Stimulated activated naive CD8-positive, alpha-beta T cell treated with anti-CD3 and anti-CD28 coated beads, Interleukin-15, Interleukin-2, amounts not matched to agents 100 ng/mL and 50 ng/mL, for 24 hours (primary cell): ENCODE measurements around the gene KREMEN2.
"Not testable (repeated sequence)": the region's sequence is repeated elsewhere in the genome, so short reads cannot be mapped to it uniquely, and the experiment has no call there.

Experiments used
- H3K27ac Mint-ChIP-seq: one replicate; pipeline ENCODE4 v1.8.0; 2021; ENCODE audit warnings: mild to moderate bottlenecking, mixed read lengths
- H3K27me3 Mint-ChIP-seq: one replicate; pipeline ENCODE4 v1.8.0; 2021; ENCODE audit warnings: mixed read lengths
- H3K36me3 Mint-ChIP-seq: one replicate; pipeline ENCODE4 v1.8.0; 2021; ENCODE audit warnings: low read depth, mixed read lengths
- H3K4me1 Mint-ChIP-seq: one replicate; pipeline ENCODE4 v1.8.0; 2021; ENCODE audit warnings: low read depth, mixed read lengths
- H3K4me3 Mint-ChIP-seq: one replicate; pipeline ENCODE4 v1.8.0; 2021; ENCODE audit warnings: mild to moderate bottlenecking, mixed read lengths
- H3K9me3 Mint-ChIP-seq: one replicate; pipeline ENCODE4 v1.8.0; 2021; ENCODE audit warnings: mixed read lengths

Gene KREMEN2

GRCh38 chr16:2933136-2933535 is 30.9 kb upstream of the KREMEN2 start:
- Mint-ChIP-seq H3K4me3 (no peak overlapping the region), H3K4me1 (no peaks in the 10 kb centered on the region), H3K36me3 (peaks cover 6% of the 10 kb centered on the region), H3K27ac (no peak overlapping the region), H3K27me3 (no peaks in the 10 kb centered on the region), H3K9me3 (no peaks in the 10 kb centered on the region)

GRCh38 chr16:2933701-2934100 is 30.4 kb upstream of the KREMEN2 start:
- Mint-ChIP-seq H3K36me3 (peaks cover 6% of the 10 kb centered on the region), H3K27me3 (no peaks in the 10 kb centered on the region), H3K9me3 (no peaks in the 10 kb centered on the region), H3K4me3 (no peak overlapping the region), H3K4me1 (no peaks in the 10 kb centered on the region), H3K27ac (no peak overlapping the region)

DNA sequence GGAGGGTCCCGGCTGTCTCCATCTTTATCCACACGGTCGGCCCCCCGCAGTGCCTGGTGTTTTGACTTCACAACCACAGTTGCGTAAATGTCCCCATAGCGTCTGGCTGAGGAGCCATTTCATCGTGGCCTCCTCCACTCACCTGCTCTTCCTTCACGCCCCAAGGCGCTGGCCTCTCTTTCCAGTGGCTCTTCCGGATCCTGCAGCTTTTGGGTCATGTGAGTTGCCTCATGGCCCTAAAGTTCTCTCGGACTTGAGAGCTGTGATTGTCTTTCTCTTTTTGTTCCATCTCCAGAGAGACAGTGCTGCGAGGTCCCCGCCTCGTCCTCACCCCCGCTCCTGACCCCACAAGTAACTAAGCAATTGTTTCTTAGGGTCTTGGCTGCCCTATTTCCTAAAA is 29.6 kb upstream of the KREMEN2 start:
- Mint-ChIP-seq H3K4me1 (no peaks in the 10 kb centered on the region), H3K27me3 (no peaks in the 10 kb centered on the region), H3K9me3 (no peaks in the 10 kb centered on the region), H3K4me3 (no peak overlapping the region), H3K27ac (no peak overlapping the region), H3K36me3 (peaks cover 6% of the 10 kb centered on the region)

- H3K9me3 Mint-ChIP-seq = no peaks in the 10 kb centered on the region
- H3K4me3 Mint-ChIP-seq = no peak overlapping the region
- H3K27me3 Mint-ChIP-seq = no peaks in the 10 kb centered on the region
- H3K4me1 Mint-ChIP-seq = no peaks in the 10 kb centered on the region
- no peak overlapping the region for H3K27ac Mint-ChIP-seq
- peaks cover 13% of the 10 kb centered on the region for H3K36me3 Mint-ChIP-seq
Observed at GRCh38 chr16:2936436-2937011, 27.6 kb upstream of the KREMEN2 start.

DNA sequence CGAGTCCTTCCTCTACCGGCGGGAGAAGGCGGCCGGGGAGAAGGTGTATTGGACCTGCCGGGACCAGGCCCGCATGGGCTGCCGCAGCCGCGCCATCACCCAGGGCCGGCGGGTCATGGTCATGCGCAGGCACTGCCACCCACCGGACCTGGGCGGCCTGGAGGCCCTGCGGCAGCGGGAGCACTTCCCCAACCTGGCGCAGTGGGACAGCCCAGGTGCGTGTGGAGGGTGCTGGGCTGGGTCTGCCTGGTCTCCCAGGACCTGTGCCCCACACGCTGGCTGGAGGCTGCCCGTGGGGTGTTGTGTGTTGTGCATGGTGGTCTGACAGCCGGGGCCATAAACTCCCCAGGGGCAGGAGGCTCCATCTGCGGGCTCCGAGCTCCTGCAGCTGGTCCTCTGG is 26.9 kb upstream of the KREMEN2 start:
- Mint-ChIP-seq H3K4me1 (no peaks in the 10 kb centered on the region), H3K27me3 (no peaks in the 10 kb centered on the region), H3K36me3 (peaks cover 13% of the 10 kb centered on the region)

DNA sequence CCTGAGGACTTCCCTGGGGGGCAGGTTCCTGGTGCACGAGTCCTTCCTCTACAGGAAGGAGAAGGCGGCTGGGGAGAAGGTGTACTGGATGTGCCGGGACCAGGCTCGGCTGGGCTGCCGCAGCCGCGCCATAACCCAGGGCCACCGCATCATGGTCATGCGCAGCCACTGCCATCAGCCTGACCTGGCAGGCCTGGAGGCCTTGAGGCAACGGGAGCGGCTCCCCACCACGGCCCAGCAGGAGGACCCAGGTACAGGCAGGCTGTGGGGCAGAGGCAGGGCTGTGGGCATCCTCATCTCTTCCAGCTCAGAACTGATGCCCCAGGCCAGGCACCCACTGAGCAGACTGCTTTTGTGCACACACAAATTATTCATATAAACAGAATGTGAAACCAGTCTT is 25.9 kb upstream of the KREMEN2 start:
- Mint-ChIP-seq H3K4me1 (no peaks in the 10 kb centered on the region), H3K27ac (no peak overlapping the region), H3K4me3 (no peak overlapping the region), H3K27me3 (no peaks in the 10 kb centered on the region), H3K36me3 (peaks cover 16% of the 10 kb centered on the region), H3K9me3 (no peaks in the 10 kb centered on the region)

More for the DNA sequence above, 26.9 kb upstream of the KREMEN2 start:
- Mint-ChIP-seq H3K4me3 (no peak overlapping the region), H3K27ac (no peak overlapping the region), H3K9me3 (no peaks in the 10 kb centered on the region)

GRCh38 chr16:2939968-2940367 is 24.1 kb upstream of the KREMEN2 start:
- H3K4me1 Mint-ChIP-seq = no peaks in the 10 kb centered on the region
- H3K9me3 Mint-ChIP-seq = no peaks in the 10 kb centered on the region
- H3K27me3 Mint-ChIP-seq = no peaks in the 10 kb centered on the region
- H3K36me3 Mint-ChIP-seq = peaks cover 20% of the 10 kb centered on the region
- no peak overlapping the region for H3K27ac Mint-ChIP-seq
- no peak overlapping the region for H3K4me3 Mint-ChIP-seq

DNA sequence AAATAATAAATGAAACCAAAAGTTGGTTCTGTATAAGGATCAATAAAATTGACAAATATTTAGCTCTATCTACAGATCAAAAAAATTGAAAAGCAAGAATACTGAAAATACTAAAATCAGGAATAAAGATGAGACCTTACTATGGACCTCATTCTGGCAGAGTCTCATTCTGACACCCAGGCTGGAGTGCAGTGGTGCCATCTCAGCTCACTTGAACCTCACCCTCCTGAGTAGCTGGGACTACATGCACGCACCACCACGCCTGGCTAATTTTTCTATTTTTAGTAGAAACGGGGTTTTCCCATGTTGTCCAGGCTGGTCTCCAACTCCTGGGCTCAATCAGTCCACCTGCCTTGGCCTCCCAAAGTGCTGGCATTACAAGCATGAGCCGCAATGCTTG is 22.0 kb upstream of the KREMEN2 start:
- no peaks in the 10 kb centered on the region for H3K27me3 Mint-ChIP-seq
- peaks cover 15% of the 10 kb centered on the region for H3K36me3 Mint-ChIP-seq
- H3K4me3 Mint-ChIP-seq = no peak overlapping the region
- no peaks in the 10 kb centered on the region for H3K4me1 Mint-ChIP-seq
- no peak overlapping the region for H3K27ac Mint-ChIP-seq
- no peaks in the 10 kb centered on the region for H3K9me3 Mint-ChIP-seq

DNA sequence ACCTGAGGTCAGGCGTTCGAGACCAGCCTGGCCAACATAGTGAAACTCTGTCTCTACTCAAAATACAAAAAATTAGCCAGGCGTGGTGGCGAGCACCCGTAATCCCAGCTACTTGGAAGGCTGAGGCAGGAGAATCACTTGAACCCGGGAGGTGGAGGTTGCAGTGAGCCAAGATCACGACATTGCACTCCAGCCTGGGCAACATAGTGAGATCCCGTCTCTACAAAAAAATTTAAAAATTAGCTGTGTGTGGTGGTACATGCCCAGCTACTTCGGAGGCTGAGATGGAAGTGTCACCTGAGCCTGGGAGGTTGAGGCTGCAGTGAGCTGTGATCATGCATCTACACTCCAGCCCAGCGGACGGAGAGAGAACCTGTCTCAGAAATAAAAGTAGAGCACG is 20.4 kb upstream of the KREMEN2 start:
- H3K4me3 Mint-ChIP-seq, H3K9me3 Mint-ChIP-seq, H3K4me1 Mint-ChIP-seq, H3K27me3 Mint-ChIP-seq, H3K27ac Mint-ChIP-seq: not testable (repeated sequence)
- H3K36me3 Mint-ChIP-seq = peaks cover 15% of the 10 kb centered on the region

- no peaks in the 10 kb centered on the region for H3K27me3 Mint-ChIP-seq
- H3K27ac Mint-ChIP-seq = no peak overlapping the region
- H3K36me3 Mint-ChIP-seq = peaks cover 8% of the 10 kb centered on the region
- H3K9me3 Mint-ChIP-seq = no peaks in the 10 kb centered on the region
- no peaks in the 10 kb centered on the region for H3K4me1 Mint-ChIP-seq
- H3K4me3 Mint-ChIP-seq = no peak overlapping the region
Observed at GRCh38 chr16:2946649-2947048, 17.4 kb upstream of the KREMEN2 start.

- no peaks in the 10 kb centered on the region for H3K27me3 Mint-ChIP-seq
- H3K36me3 Mint-ChIP-seq = no peaks in the 10 kb centered on the region
- no peaks in the 10 kb centered on the region for H3K9me3 Mint-ChIP-seq
- no peaks in the 10 kb centered on the region for H3K4me1 Mint-ChIP-seq
- no peak overlapping the region for H3K4me3 Mint-ChIP-seq
- H3K27ac Mint-ChIP-seq = no peak overlapping the region
Observed at GRCh38 chr16:2948807-2949704, 15.0 kb upstream of the KREMEN2 start.

GRCh38 chr16:2949705-2950352 is 14.2 kb upstream of the KREMEN2 start:
- no peak overlapping the region for H3K27ac Mint-ChIP-seq
- H3K27me3 Mint-ChIP-seq = no peaks in the 10 kb centered on the region
- H3K4me3 Mint-ChIP-seq = no peak overlapping the region
- H3K4me1 Mint-ChIP-seq = no peaks in the 10 kb centered on the region
- no peaks in the 10 kb centered on the region for H3K36me3 Mint-ChIP-seq
- no peaks in the 10 kb centered on the region for H3K9me3 Mint-ChIP-seq

GRCh38 chr16:2950353-2950724 is 13.7 kb upstream of the KREMEN2 start:
- H3K4me3 Mint-ChIP-seq = no peak overlapping the region
- no peak overlapping the region for H3K27ac Mint-ChIP-seq
- no peaks in the 10 kb centered on the region for H3K27me3 Mint-ChIP-seq
- no peaks in the 10 kb centered on the region for H3K36me3 Mint-ChIP-seq
- H3K4me1 Mint-ChIP-seq = no peaks in the 10 kb centered on the region
- H3K9me3 Mint-ChIP-seq = no peaks in the 10 kb centered on the region

GRCh38 chr16:2950773-2951172 is 13.3 kb upstream of the KREMEN2 start:
- Mint-ChIP-seq H3K4me3 (no peak overlapping the region), H3K9me3 (no peaks in the 10 kb centered on the region), H3K4me1 (no peaks in the 10 kb centered on the region), H3K27me3 (no peaks in the 10 kb centered on the region), H3K27ac (no peak overlapping the region), H3K36me3 (no peaks in the 10 kb centered on the region)

- H3K4me3 Mint-ChIP-seq = no peak overlapping the region
- no peaks in the 10 kb centered on the region for H3K9me3 Mint-ChIP-seq
- peaks cover 4% of the 10 kb centered on the region for H3K27me3 Mint-ChIP-seq
- no peaks in the 10 kb centered on the region for H3K4me1 Mint-ChIP-seq
- no peak overlapping the region for H3K27ac Mint-ChIP-seq
- H3K36me3 Mint-ChIP-seq = no peaks in the 10 kb centered on the region
Observed at GRCh38 chr16:2952679-2953078, 11.4 kb upstream of the KREMEN2 start.
